Kidney (tissue), 14 donors: Measurements from ENCODE around the gene HDGF. TPM values are rescaled to one million over a fixed set of nuclear protein-coding genes. Genes with fewer than 3 reads are reported as not detected.
A peak's percentile ranks its signal among the peaks of the same experiment; 100 is the strongest.

Experiments used
- DNase-seq, 5 donors: peaks; one replicate each; pipeline ENCODE4 v3.0.0-alpha.2; 2013 to 2020
- FAIRE-seq: peaks from 2 replicates; lab custom pipeline; 2012; peaks lifted over from hg19 to GRCh38; lab: Jason Lieb, UNC
- H3K27ac ChIP-seq, 2 donors: one replicate each; pipeline ENCODE4 v1.7.0; 2013; ENCODE audit warnings: low read depth in 2 of 2, low read length in 2 of 2, inconsistent platforms in 1 of 2
- H3K27me3 ChIP-seq: one replicate; pipeline ENCODE4 v1.7.1; 2013; ENCODE audit warnings: low read length, inconsistent platforms; ENCODE audit not compliant: control insufficient read depth, insufficient read depth
- H3K36me3 ChIP-seq, 3 donors: one replicate each; pipeline versions ENCODE4 v1.7.0 to v1.7.1; 2013; ENCODE audit warnings: low read length in 3 of 3, control low read depth in 1 of 3, inconsistent platforms in 1 of 3; ENCODE audit not compliant: insufficient read depth in 3 of 3, control insufficient read depth in 2 of 3
- H3K4me1 ChIP-seq, 3 donors: one replicate each; pipeline versions ENCODE4 v1.7.0 to v1.7.1; 2013; ENCODE audit warnings: low read length in 3 of 3, inconsistent platforms in 1 of 3, low read depth in 1 of 3; ENCODE audit not compliant: control insufficient read depth in 2 of 3, insufficient read depth in 2 of 3
- H3K4me3 ChIP-seq, 3 donors: one replicate each; pipeline versions ENCODE4 v1.7.0 to v1.8.1; 2013; ENCODE audit warnings: low read length in 3 of 3, control low read depth in 1 of 3, inconsistent platforms in 1 of 3
- H3K9ac ChIP-seq, 3 donors: one replicate each; pipeline versions ENCODE4 v1.7.0 to v1.7.1; 2013; ENCODE audit warnings: low read length in 3 of 3, control low read depth in 1 of 3, inconsistent platforms in 1 of 3
- H3K9me3 ChIP-seq, 3 donors: one replicate each; pipeline versions ENCODE4 v1.7.0 to v1.7.1; 2013; ENCODE audit warnings: low read length in 3 of 3, control low read depth in 1 of 3, inconsistent platforms in 1 of 3; ENCODE audit not compliant: control insufficient read depth in 2 of 3, insufficient read depth in 1 of 3
- CTCF ChIP-seq: IDR thresholded peaks from 3 replicates; pipeline ENCODE4 v1.5.1; 2012; ENCODE audit warnings: mild to moderate bottlenecking, moderate library complexity, borderline replicate concordance; ENCODE audit not compliant: insufficient read depth; ENCODE audit errors: extremely low read depth
- intact Hi-C: fragments of 100-400 bp; cut with DNase I; formaldehyde crosslinking; loops from one replicate; pipeline ENCODE4 v1.11.1; 2022
- polyA plus RNA-seq: library from polyadenylated mRNA; stranded (reverse); fragments of 350-450 nt; fragmentation: Illumina TruSeq; extraction: RNeasy Lipid Tissue Mini Kit (QIAGEN cat#74804); gene quantifications from one replicate; pipeline ENCODE4 v1.2.3, GENCODE V29; 2014; ENCODE audit warnings: low read depth, low replicate concordance; ENCODE audit not compliant: insufficient read depth
- total RNA-seq: library from RNA; stranded (reverse); fragmentation: NEBNext Ultra II Directional; extraction: Animal tissue kit (Norgen Biotek cat#: 25700); gene quantifications from one replicate; pipeline ENCODE4 v1.2.1, GENCODE V29; 2021
- donor health status: control.
- donor health status: control.
- donor health status: control.
- donor health status: control.
- donor health status: control.
- donor health status: DM: yes; HTN: yes; CAD: no.
- donor health status: Normal renal cell carcinoma (clear cell type).

HDGF gene
- total and polyA plus RNA-seq, 2 donors from 2014 or later, result 198 to 206 TPM

- Histone ChIP-seq H3K27ac (no peak overlapping the region), H3K36me3 (no peaks in the 10 kb centered on the region), H3K4me3 (no peak overlapping the region), H3K9me3 (no peaks in the 10 kb centered on the region), H3K4me1 (peaks cover 0 to 12% (median 6%) of the 10 kb centered on the region in 3 donors), H3K9ac (no peak overlapping the region), H3K27me3 (no peaks in the 10 kb centered on the region)
- intact Hi-C loops, result no loop called here
- FAIRE-seq, result no peak
- DNase-seq, result no peak
- TF ChIP-seq CTCF, result no peak
Measured at GRCh38 chr1:156694690-156694962, 56.8 kb downstream of the HDGF start.

GRCh38 chr1:156693848-156694689 lies 57.4 kb downstream of the HDGF start:
- no peak overlapping the region for H3K4me3 ChIP-seq
- DNase-seq, result peak in 4 of 5 donors; percentile 77 to 90 (median 88)
- H3K27me3 ChIP-seq, result no peaks in the 10 kb centered on the region
- TF ChIP-seq CTCF, result no peak
- no peaks in the 10 kb centered on the region for H3K36me3 ChIP-seq
- H3K9ac ChIP-seq, result no peak overlapping the region
- no peak overlapping the region for H3K27ac ChIP-seq
- H3K9me3 ChIP-seq, result no peaks in the 10 kb centered on the region
- H3K4me1 ChIP-seq, result peaks cover 0 to 12% (median 6%) of the 10 kb centered on the region in 3 donors
- no peak for FAIRE-seq
- intact Hi-C loops, result no loop called here

GRCh38 chr1:156692925-156693847 lies 58.3 kb downstream of the HDGF start:
- peak in 4 of 5 donors; percentile 93 to 96 (median 95) for DNase-seq
- no peak for FAIRE-seq
- H3K36me3 ChIP-seq, result no peaks in the 10 kb centered on the region
- H3K27me3 ChIP-seq, result no peaks in the 10 kb centered on the region
- no peak overlapping the region for H3K27ac ChIP-seq
- no peak overlapping the region for H3K4me3 ChIP-seq
- no peaks in the 10 kb centered on the region for H3K9me3 ChIP-seq
- intact Hi-C loops, result no loop called here
- H3K4me1 ChIP-seq, result peaks cover 0 to 12% (median 6%) of the 10 kb centered on the region in 3 donors
- TF ChIP-seq CTCF, result no peak
- H3K9ac ChIP-seq, result no peak overlapping the region
